Lower lobe of right lung (tissue), 2 donors: ENCODE data around the gene FAM174C. TPM values are rescaled to one million over a fixed set of nuclear protein-coding genes. Genes with fewer than 3 reads are reported as not detected.

Experiments used
- ATAC-seq, 2 donors: fragments of 200-7000 bp; cut with Tn5 transposase; one replicate each; pipeline ENCODE4 v1.9.1; 2020 to 2022; ENCODE audit warnings: mild to moderate bottlenecking in 2 of 2, moderate library complexity in 2 of 2
- DNase-seq: peaks from one replicate; pipeline ENCODE4 v3.0.0-alpha.2; 2020
- H3K27ac ChIP-seq: fragments of 200-600 bp; one replicate; pipeline ENCODE4 v1.8.0; 2022
- H3K27me3 ChIP-seq: fragments of 200-600 bp; one replicate; pipeline ENCODE4 v1.8.0; 2022; ENCODE audit warnings: low read depth
- H3K36me3 ChIP-seq: fragments of 200-600 bp; one replicate; pipeline ENCODE4 v1.8.0; 2022; ENCODE audit warnings: mild to moderate bottlenecking
- H3K4me1 ChIP-seq: fragments of 200-600 bp; one replicate; pipeline ENCODE4 v1.8.0; 2022
- H3K4me3 ChIP-seq: fragments of 200-600 bp; one replicate; pipeline ENCODE4 v1.8.0; 2022; ENCODE audit warnings: mild to moderate bottlenecking
- H3K9me3 ChIP-seq: fragments of 200-600 bp; one replicate; pipeline ENCODE4 v1.8.0; 2022
- intact Hi-C: fragments of 100-400 bp; cut with DNase I; formaldehyde crosslinking; loops from one replicate; pipeline ENCODE4 v1.11.0; 2022
- total RNA-seq: library from RNA; stranded (reverse); fragmentation: NEBNext Ultra II Directional; extraction: Animal tissue kit (Norgen Biotek cat#: 25700); gene quantifications from one replicate; pipeline ENCODE4 v1.2.1, GENCODE V29; 2021
- TF ChIP-seq, protein P1 (sequence below): fragments of 200-600 bp; IDR thresholded peaks from one replicate; pipeline ENCODE4 v1.8.0; 2022; ENCODE audit warnings: antibody characterized with exemption, mild to moderate bottlenecking
- donor health status: DM: no; HTN: yes; CAD: no; lungs with severe emphysema.

The FAM174C gene
- total RNA-seq, 1 donor from 2014 or later = 43.5 TPM

DNA sequence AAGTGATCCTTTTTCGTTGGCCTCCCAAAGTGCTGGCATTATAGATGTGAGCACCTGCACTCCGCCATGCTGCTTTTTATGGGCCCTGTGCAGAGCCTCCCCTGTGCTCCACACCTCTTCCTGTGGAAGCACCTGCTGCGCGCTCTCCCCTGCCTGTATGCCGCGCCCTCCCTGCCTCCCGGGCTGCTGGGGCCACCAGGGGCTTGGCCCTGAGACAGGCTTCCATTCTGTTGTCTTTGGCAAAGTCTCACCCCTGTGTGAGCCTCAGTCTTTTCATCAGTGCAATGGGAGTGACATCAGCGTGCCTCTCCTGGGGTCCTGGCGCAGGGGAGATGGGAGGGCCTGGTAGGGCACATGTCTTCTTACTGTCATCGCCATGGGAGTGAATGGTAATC lies 1.3 kb downstream of the FAM174C start:
- Histone ChIP-seq H3K4me1 (peaks cover 57% of the 10 kb centered on the region), H3K27ac (peak overlapping the region; percentile 98), H3K36me3 (peaks cover 56% of the 10 kb centered on the region), H3K4me3 (peak overlapping the region; percentile 69), H3K9me3 (no peaks in the 10 kb centered on the region), H3K27me3 (no peaks in the 10 kb centered on the region)
- DNase-seq = no peak
- TF ChIP-seq, protein P1, sequence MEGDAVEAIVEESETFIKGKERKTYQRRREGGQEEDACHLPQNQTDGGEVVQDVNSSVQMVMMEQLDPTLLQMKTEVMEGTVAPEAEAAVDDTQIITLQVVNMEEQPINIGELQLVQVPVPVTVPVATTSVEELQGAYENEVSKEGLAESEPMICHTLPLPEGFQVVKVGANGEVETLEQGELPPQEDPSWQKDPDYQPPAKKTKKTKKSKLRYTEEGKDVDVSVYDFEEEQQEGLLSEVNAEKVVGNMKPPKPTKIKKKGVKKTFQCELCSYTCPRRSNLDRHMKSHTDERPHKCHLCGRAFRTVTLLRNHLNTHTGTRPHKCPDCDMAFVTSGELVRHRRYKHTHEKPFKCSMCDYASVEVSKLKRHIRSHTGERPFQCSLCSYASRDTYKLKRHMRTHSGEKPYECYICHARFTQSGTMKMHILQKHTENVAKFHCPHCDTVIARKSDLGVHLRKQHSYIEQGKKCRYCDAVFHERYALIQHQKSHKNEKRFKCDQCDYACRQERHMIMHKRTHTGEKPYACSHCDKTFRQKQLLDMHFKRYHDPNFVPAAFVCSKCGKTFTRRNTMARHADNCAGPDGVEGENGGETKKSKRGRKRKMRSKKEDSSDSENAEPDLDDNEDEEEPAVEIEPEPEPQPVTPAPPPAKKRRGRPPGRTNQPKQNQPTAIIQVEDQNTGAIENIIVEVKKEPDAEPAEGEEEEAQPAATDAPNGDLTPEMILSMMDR = no peak
- intact Hi-C loops = no loop called here
- no peak for ATAC-seq

GRCh38 chr19:1277061-1277460 lies 1.7 kb downstream of the FAM174C start:
- H3K36me3 ChIP-seq = peaks cover 52% of the 10 kb centered on the region
- ATAC-seq = no peak
- intact Hi-C loops = no loop called here
- no peak overlapping the region for H3K27ac ChIP-seq
- no peaks in the 10 kb centered on the region for H3K9me3 ChIP-seq
- H3K4me1 ChIP-seq = peaks cover 53% of the 10 kb centered on the region
- H3K4me3 ChIP-seq = no peak overlapping the region
- H3K27me3 ChIP-seq = no peaks in the 10 kb centered on the region
- DNase-seq = no peak
- TF ChIP-seq, protein P1 = no peak

- intact Hi-C loops = no loop called here
- TF ChIP-seq, protein P1 = no peak
- peaks cover 42% of the 10 kb centered on the region for H3K4me1 ChIP-seq
- no peak overlapping the region for H3K4me3 ChIP-seq
- peaks cover 5% of the 10 kb centered on the region for H3K27me3 ChIP-seq
- ATAC-seq = no peak
- peaks cover 42% of the 10 kb centered on the region for H3K36me3 ChIP-seq
- H3K9me3 ChIP-seq = no peaks in the 10 kb centered on the region
- DNase-seq = no peak
- no peak overlapping the region for H3K27ac ChIP-seq
Measured at GRCh38 chr19:1278074-1278473, 2.7 kb downstream of the FAM174C start.

DNA sequence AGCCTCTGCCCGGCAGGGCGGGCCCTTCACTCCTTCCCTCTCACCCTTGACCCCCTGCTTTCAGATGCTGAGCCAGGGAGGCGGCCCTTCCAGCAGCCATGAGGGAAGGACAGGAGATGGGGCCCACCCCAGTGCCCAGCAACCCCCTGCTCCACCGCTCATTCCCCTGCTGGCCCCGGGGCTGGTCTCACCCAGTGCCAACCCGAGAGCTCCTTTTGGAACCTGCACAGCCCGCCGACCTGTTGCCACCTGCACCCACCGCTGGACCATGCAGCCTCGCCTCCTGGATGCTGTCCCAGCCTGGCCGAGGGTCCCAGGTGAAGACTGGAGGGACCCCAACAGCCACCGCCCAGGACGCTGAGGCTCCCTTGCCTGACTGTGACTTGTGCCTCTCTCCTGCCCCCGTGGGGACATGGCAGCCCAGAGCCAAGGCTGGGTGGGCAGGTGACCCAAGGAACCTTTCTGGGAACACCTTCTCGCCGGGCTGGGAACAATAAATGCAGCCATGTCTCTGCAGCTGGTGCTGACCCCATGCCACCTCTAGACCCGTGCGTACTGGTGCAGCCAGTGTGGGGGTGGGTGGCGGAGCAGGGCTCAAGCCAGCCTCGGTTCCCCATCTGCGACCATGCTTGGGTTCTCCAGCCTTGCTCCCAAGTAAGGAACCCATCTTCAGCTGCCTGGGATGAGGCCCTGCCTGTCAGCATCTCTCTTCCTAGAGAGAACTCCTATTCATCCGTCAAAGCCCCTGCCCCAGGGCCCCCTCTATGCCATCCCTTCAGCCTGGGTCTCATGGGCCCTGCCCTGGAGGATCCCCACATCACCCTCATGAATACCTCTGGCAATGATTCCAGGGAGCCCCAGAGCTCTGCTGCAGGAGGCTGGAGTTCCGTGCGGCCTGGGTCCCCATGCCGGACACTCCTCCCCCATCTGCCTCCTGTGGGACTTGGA lies 3.7 kb downstream of the FAM174C start:
- H3K9me3 ChIP-seq = no peaks in the 10 kb centered on the region
- no peak for DNase-seq
- no peak for ATAC-seq
- H3K27ac ChIP-seq = no peak overlapping the region
- intact Hi-C loops = no loop called here
- peaks cover 14% of the 10 kb centered on the region for H3K27me3 ChIP-seq
- TF ChIP-seq, protein P1 = no peak
- peaks cover 33% of the 10 kb centered on the region for H3K4me1 ChIP-seq
- peaks cover 33% of the 10 kb centered on the region for H3K36me3 ChIP-seq
- no peak overlapping the region for H3K4me3 ChIP-seq

DNA sequence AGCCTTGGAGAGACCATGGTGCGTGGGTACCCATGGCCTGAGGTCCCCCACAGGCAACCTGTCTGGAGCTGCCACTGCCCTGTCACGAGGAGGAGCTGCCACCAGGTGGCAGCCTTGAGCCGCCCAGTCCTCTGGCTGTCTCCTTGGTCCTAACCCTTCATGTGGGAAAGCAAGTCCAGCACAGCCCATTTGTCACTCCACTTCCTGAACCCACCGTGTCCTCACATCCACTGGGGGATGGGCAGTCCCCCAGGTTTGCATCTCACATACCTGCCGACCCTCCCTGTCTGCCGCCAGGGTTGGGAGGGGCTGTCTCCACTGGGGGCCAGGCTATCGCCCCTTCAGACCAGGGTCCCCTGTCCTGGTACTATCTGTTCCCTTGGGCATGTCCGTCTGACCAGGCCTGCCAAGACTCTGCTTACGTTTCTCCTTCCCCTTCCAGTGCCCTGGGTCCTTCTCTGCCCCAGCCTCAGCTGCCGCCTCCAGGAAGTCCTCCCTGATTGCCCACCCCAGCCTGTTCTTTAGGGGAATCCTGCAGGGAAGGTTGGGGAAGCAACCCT lies 4.5 kb downstream of the FAM174C start:
- H3K4me3 ChIP-seq = no peak overlapping the region
- H3K36me3 ChIP-seq = peaks cover 24% of the 10 kb centered on the region
- peaks cover 23% of the 10 kb centered on the region for H3K27me3 ChIP-seq
- H3K27ac ChIP-seq = no peak overlapping the region
- H3K9me3 ChIP-seq = no peaks in the 10 kb centered on the region
- DNase-seq (peak; percentile 85), ATAC-seq (peak; percentile 42 to 43)
- H3K4me1 ChIP-seq = peaks cover 25% of the 10 kb centered on the region
- TF ChIP-seq, protein P1 = peak; percentile 96
- intact Hi-C loops = no loop called here
